Measurements from ENCODE around the gene PLCB2.
A peak's percentile ranks its signal among the peaks of the same experiment; 100 is the strongest.

PLCB2 gene

GRCh38 chr15:40248006-40248783, 59.5 kb downstream of the PLCB2 start:
- DNase-seq, result no peak

GRCh38 chr15:40247406-40247971, 60.2 kb downstream of the PLCB2 start:
- no peak for DNase-seq

- no peak for DNase-seq
Measured at GRCh38 chr15:40246496-40247280, 61.0 kb downstream of the PLCB2 start.

- DNase-seq, result no peak
Measured at GRCh38 chr15:40245666-40246450, 61.9 kb downstream of the PLCB2 start.

- no peak for DNase-seq
Measured at GRCh38 chr15:40244961-40245523, 62.7 kb downstream of the PLCB2 start.

- DNase-seq, result no peak
Measured at GRCh38 chr15:40243126-40243810, 64.5 kb downstream of the PLCB2 start.

GRCh38 chr15:40242601-40243000, 65.1 kb downstream of the PLCB2 start:
- no peak for DNase-seq

- DNase-seq, result no peak
Measured at GRCh38 chr15:40242213-40242599, 65.5 kb downstream of the PLCB2 start.

GRCh38 chr15:40241269-40242212, 66.2 kb downstream of the PLCB2 start:
- DNase-seq, result no peak

- DNase-seq, result no peak
Measured at GRCh38 chr15:40240619-40241221, 67.0 kb downstream of the PLCB2 start.

GRCh38 chr15:40239693-40240618, 67.8 kb downstream of the PLCB2 start:
- no peak for DNase-seq

- DNase-seq, result no peak
Measured at GRCh38 chr15:40239404-40239692, 68.4 kb downstream of the PLCB2 start.

GRCh38 chr15:40238532-40239403, 69.0 kb downstream of the PLCB2 start, which contains the start of gene PAK6:
TSS of gene PAK6 (plus strand) at chr15:40239063. CDS start at chr15:40264786, 25,723 bp downstream.
- DNase-seq, result peak; percentile 13

All from CD4-positive, alpha-beta T cell treated with Interleukin-17A for 4 hours (primary cell).